Neural cell (in vitro differentiated cells): ENCODE measurements around the gene EHMT2. TPM values are rescaled to one million over a fixed set of nuclear protein-coding genes. Genes with fewer than 3 reads are reported as not detected.

ENCODE experiments used
- H2AFZ ChIP-seq: fragments of 200-600, 300-800 bp; sonication (generic), shearing (Covaris generic); 2 replicates; pipeline ENCODE4 v1.6.0; 2014; ENCODE audit warnings: low read depth, mild to moderate bottlenecking, antibody characterized with exemption, low read length, moderate library complexity
- H3F3A ChIP-seq: fragments of 200-600 bp; shearing (Covaris generic); 2 replicates; pipeline ENCODE4 v1.6.1; 2016; ENCODE audit warnings: mild to moderate bottlenecking, moderate library complexity, mixed read lengths, antibody characterized with exemption, low read length; ENCODE audit not compliant: insufficient read depth, poor library complexity, severe bottlenecking
- H3K27ac ChIP-seq: fragments of 200-600, 300-800 bp; sonication (generic), shearing (Covaris generic); 2 replicates; pipeline ENCODE4 v1.5.1; 2014; ENCODE audit warnings: mild to moderate bottlenecking, low read length, moderate library complexity
- H3K27me3 ChIP-seq: fragments of 300-800, 200-600 bp; sonication (generic), shearing (Covaris generic); 2 replicates; pipeline ENCODE4 v1.6.0; 2014; ENCODE audit warnings: mild to moderate bottlenecking, low read depth, low read length, moderate library complexity; ENCODE audit not compliant: insufficient read depth
- H3K36me3 ChIP-seq: fragments of 300-800, 200-600 bp; sonication (generic), shearing (Covaris generic); 2 replicates; pipeline ENCODE4 v1.5.1; 2014; ENCODE audit warnings: mild to moderate bottlenecking, antibody characterized with exemption, low read length, moderate library complexity; ENCODE audit not compliant: insufficient read depth
- H3K4me2 ChIP-seq: fragments of 300-800, 200-600 bp; sonication (generic), shearing (Covaris generic); 2 replicates; pipeline ENCODE4 v1.6.0; 2014; ENCODE audit warnings: mild to moderate bottlenecking, low read length
- H3K4me3 ChIP-seq: fragments of 300-800, 200-600 bp; sonication (generic), shearing (Covaris generic); 2 replicates; pipeline ENCODE4 v1.5.1; 2014; ENCODE audit warnings: mild to moderate bottlenecking, low read length, moderate library complexity
- H3K79me2 ChIP-seq: fragments of 200-600 bp; shearing (Covaris generic); replicated peaks from 2 replicates; pipeline ENCODE4 v1.6.0; 2014; ENCODE audit warnings: mild to moderate bottlenecking, low read length, moderate library complexity; ENCODE audit not compliant: insufficient read depth
- H3K9ac ChIP-seq: fragments of 300-800, 200-600 bp; sonication (generic), shearing (Covaris generic); 2 replicates; pipeline ENCODE4 v1.6.1; 2016; ENCODE audit warnings: mild to moderate bottlenecking, low read length, mixed read lengths
- H3K9me2 ChIP-seq: fragments of 200-600 bp; shearing (Covaris generic); 2 replicates; pipeline ENCODE4 v1.6.1; 2016; ENCODE audit warnings: mild to moderate bottlenecking, low read length, mixed read lengths; ENCODE audit not compliant: insufficient read depth
- H3K9me3 ChIP-seq: fragments of 200-600, 300-800 bp; sonication (generic), shearing (Covaris generic); 2 replicates; pipeline ENCODE4 v1.6.1; 2016; ENCODE audit warnings: mild to moderate bottlenecking, mixed run types, low read length, moderate library complexity, mixed read lengths
- H4K20me1 ChIP-seq: fragments of 200-600 bp; shearing (Covaris generic); 2 replicates; pipeline ENCODE4 v1.6.1; 2016; ENCODE audit warnings: mild to moderate bottlenecking, mixed run types; ENCODE audit not compliant: insufficient read depth
- CTCF ChIP-seq: fragments of 450-650 bp; IDR thresholded peaks from 2 replicates; pipeline ENCODE4 v1.5.1; 2014; ENCODE audit warnings: antibody characterized with exemption, mild to moderate bottlenecking, moderate library complexity; ENCODE audit not compliant: poor library complexity, severe bottlenecking
- EP300 ChIP-seq: fragments of 450-650 bp; conservative IDR thresholded peaks from 2 replicates; pipeline ENCODE4 v1.6.1; 2014; ENCODE audit warnings: antibody characterized with exemption, mild to moderate bottlenecking, moderate library complexity; ENCODE audit not compliant: poor library complexity, severe bottlenecking
- EZH2 ChIP-seq: fragments of 200-600, 300-800 bp; shearing (Covaris generic), sonication (generic); IDR thresholded peaks from 2 replicates; pipeline ENCODE4 v1.6.1; 2014; ENCODE audit warnings: antibody characterized with exemption, low read length, borderline replicate concordance, mild to moderate bottlenecking; ENCODE audit not compliant: insufficient read depth, poor library complexity, severe bottlenecking
- MXI1 ChIP-seq: fragments of 450-650 bp; conservative IDR thresholded peaks from 2 replicates; pipeline ENCODE4 v1.6.1; 2014; ENCODE audit warnings: antibody characterized with exemption, mild to moderate bottlenecking; ENCODE audit not compliant: poor library complexity, severe bottlenecking
- POLR2AphosphoS5 ChIP-seq: IDR thresholded peaks from 2 replicates; pipeline ENCODE4 v1.6.1; 2012
- RAD21 ChIP-seq: fragments of 450-650 bp; conservative IDR thresholded peaks from 2 replicates; pipeline ENCODE4 v1.6.1; 2014; ENCODE audit warnings: antibody characterized with exemption, mild to moderate bottlenecking, moderate library complexity
- REST ChIP-seq: IDR thresholded peaks from 2 replicates; pipeline ENCODE4 v1.6.1; 2012; ENCODE audit warnings: borderline replicate concordance
- SMC3 ChIP-seq: fragments of 450-650 bp; conservative IDR thresholded peaks from 2 replicates; pipeline ENCODE4 v1.6.1; 2014; ENCODE audit warnings: antibody characterized with exemption, mild to moderate bottlenecking, moderate library complexity; ENCODE audit not compliant: poor library complexity
- TAF1 ChIP-seq: IDR thresholded peaks from 2 replicates; pipeline ENCODE4 v1.6.1; 2012; ENCODE audit warnings: low read depth
- polyA plus RNA-seq: library from polyadenylated mRNA; depleted of rRNA; stranded (reverse); fragments of >200 nt; gene quantifications from 2 replicates; pipeline ENCODE4 v1.2.3, GENCODE V29; 2014

EHMT2 gene
- polyA plus RNA-seq, 1 donor from 2014 or later: 102 TPM

GRCh38 chr6:31906122-31906521 is 8.6 kb upstream of the EHMT2 start:
- Histone ChIP-seq H3F3A (peaks cover 4% of the 10 kb centered on the region), H3K36me3 (no peaks in the 10 kb centered on the region), H3K79me2 (peaks cover 3% of the 10 kb centered on the region), H3K9me3 (no peaks in the 10 kb centered on the region), H2AFZ (no peak overlapping the region), H3K4me2 (no peak overlapping the region), H3K9ac (no peak overlapping the region), H3K9me2 (no peaks in the 10 kb centered on the region), H3K27ac (no peak overlapping the region), H3K27me3 (no peaks in the 10 kb centered on the region), H3K4me3 (no peak overlapping the region), H4K20me1 (no peaks in the 10 kb centered on the region)
- TF ChIP-seq SMC3 (no peak), POLR2AphosphoS5 (no peak), MXI1 (no peak), RAD21 (no peak), REST (no peak), EZH2 (no peak), CTCF (no peak)

GRCh38 chr6:31905041-31905440 is 7.5 kb upstream of the EHMT2 start:
- no peak for TF ChIP-seq EZH2
- no peak for TF ChIP-seq TAF1
- no peak for TF ChIP-seq CTCF
- no peak for TF ChIP-seq MXI1
- no peak for TF ChIP-seq REST
- TF ChIP-seq POLR2AphosphoS5: no peak
- no peak for TF ChIP-seq EP300
- TF ChIP-seq SMC3: no peak
- TF ChIP-seq RAD21: no peak
- Histone ChIP-seq H3K9me3 (no peaks in the 10 kb centered on the region), H2AFZ (no peak overlapping the region), H3K9me2 (no peaks in the 10 kb centered on the region), H3K4me2 (no peak overlapping the region), H3F3A (peaks cover 4% of the 10 kb centered on the region), H3K79me2 (peaks cover 4% of the 10 kb centered on the region), H3K9ac (no peak overlapping the region), H3K36me3 (no peaks in the 10 kb centered on the region), H3K27me3 (no peaks in the 10 kb centered on the region), H4K20me1 (no peaks in the 10 kb centered on the region), H3K4me3 (no peak overlapping the region), H3K27ac (no peak overlapping the region)
